ENCODE data around the gene HOXD1. TPM values are rescaled to one million over a fixed set of nuclear protein-coding genes. Genes with fewer than 3 reads are reported as not detected.

The HOXD1 gene
- total RNA-seq, 1 experiment from 2014 or later: not detected

DNA sequence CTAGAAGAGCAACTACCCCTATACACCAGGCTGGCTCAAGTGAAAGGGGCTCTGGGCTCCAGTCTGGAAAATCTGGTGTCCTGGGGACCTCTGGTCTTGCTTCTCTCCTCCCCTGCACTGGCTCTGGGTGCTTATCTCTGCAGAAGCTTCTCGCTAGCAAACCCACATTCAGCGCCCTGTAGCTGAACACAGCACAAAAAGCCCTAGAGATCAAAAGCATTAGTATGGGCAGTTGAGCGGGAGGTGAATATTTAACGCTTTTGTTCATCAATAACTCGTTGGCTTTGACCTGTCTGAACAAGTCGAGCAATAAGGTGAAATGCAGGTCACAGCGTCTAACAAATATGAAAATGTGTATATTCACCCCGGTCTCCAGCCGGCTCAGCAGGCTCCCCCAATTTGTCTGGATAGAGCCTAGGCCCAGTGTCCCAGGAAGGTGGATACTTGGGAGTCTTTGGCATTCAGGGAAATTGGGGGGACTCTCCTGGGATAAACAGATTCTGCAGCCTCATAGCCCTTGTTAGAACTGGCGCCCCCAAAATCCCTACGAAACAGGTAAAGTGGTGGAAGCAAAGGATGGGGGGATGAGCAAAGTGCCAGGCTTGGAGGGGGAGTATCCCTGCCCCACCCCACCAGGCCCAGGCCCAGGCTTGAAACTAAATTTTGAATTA, 39.6 kb upstream of the HOXD1 start:
- H3K9me3 Mint-ChIP-seq (ENCODE audit: unreplicated experiment): no peaks in the 10 kb centered on the region
- no TSS peak for BruUV-seq (replicated peaks)
- DNase-seq (ENCODE audit: unreplicated experiment): no peak
- CTCF ChIA-PET: interaction anchor here (0.6 to 3.0 kb wide), 2 partner anchors 107 to 405 kb away, joined by 3 to 12 read pairs; no protein-coding TSS in a partner anchor
- no peak overlapping the region for H3K27ac Mint-ChIP-seq (ENCODE audit: low read depth, unreplicated experiment)
- H3K27me3 Mint-ChIP-seq (ENCODE audit: insufficient read depth, unreplicated experiment): no peaks in the 10 kb centered on the region
- H3K36me3 Mint-ChIP-seq (ENCODE audit: insufficient read depth, unreplicated experiment): no peaks in the 10 kb centered on the region
- H3K4me3 Mint-ChIP-seq (ENCODE audit: unreplicated experiment): no peak overlapping the region
- intact Hi-C loops (cut with micrococcal nuclease): loop anchor here (10.0 kb wide), 1 partner anchor 166 kb away; no protein-coding TSS in a partner anchor
- POLR2A ChIA-PET: no interaction called here
- TF ChIP-seq, protein P1, sequence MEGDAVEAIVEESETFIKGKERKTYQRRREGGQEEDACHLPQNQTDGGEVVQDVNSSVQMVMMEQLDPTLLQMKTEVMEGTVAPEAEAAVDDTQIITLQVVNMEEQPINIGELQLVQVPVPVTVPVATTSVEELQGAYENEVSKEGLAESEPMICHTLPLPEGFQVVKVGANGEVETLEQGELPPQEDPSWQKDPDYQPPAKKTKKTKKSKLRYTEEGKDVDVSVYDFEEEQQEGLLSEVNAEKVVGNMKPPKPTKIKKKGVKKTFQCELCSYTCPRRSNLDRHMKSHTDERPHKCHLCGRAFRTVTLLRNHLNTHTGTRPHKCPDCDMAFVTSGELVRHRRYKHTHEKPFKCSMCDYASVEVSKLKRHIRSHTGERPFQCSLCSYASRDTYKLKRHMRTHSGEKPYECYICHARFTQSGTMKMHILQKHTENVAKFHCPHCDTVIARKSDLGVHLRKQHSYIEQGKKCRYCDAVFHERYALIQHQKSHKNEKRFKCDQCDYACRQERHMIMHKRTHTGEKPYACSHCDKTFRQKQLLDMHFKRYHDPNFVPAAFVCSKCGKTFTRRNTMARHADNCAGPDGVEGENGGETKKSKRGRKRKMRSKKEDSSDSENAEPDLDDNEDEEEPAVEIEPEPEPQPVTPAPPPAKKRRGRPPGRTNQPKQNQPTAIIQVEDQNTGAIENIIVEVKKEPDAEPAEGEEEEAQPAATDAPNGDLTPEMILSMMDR (IDR thresholded peaks at IDR 0.05; ENCODE audit: unreplicated experiment): no peak
- H3K4me1 Mint-ChIP-seq (ENCODE audit: insufficient read depth, unreplicated experiment): no peaks in the 10 kb centered on the region

DNA sequence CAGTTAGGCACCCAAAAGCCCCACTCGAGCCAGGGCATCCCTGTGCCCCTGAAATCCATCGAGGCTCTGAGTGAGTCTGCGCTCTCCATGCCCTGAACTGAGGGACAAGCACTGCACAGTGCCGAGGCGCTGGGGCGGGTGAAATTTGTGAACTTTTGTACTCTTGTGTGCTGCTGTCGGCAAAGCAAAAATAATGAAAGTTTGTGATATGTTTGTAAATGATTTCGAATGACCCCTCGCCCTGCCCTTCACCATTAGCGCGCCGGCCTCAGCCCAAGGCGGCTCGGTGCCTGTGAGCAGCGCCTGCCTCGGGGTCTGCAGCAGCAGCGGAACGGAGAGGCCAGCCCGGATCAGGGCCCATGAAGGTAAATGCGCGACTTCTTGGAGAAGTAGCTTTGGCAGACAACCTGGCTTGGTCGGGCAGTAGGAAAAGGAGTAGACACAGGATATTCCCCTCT, 39.0 kb upstream of the HOXD1 start:
- Mint-ChIP-seq H3K27ac (ENCODE audit: low read depth, unreplicated experiment) (no peak overlapping the region), H3K4me1 (ENCODE audit: insufficient read depth, unreplicated experiment) (no peaks in the 10 kb centered on the region), H3K4me3 (ENCODE audit: unreplicated experiment) (no peak overlapping the region), H3K27me3 (ENCODE audit: insufficient read depth, unreplicated experiment) (no peaks in the 10 kb centered on the region), H3K36me3 (ENCODE audit: insufficient read depth, unreplicated experiment) (no peaks in the 10 kb centered on the region), H3K9me3 (ENCODE audit: unreplicated experiment) (no peaks in the 10 kb centered on the region)
- BruUV-seq (replicated peaks): no TSS peak
- no peak for DNase-seq (ENCODE audit: unreplicated experiment)
- POLR2A ChIA-PET: no interaction called here
- CTCF ChIA-PET: interaction anchor here (3.0 kb wide), 1 partner anchor 404 kb away, joined by 12 read pairs; no protein-coding TSS in a partner anchor
- intact Hi-C loops (cut with micrococcal nuclease): loop anchor here (10.0 kb wide), 1 partner anchor 165 kb away; no protein-coding TSS in a partner anchor
- TF ChIP-seq, protein P1 (IDR thresholded peaks at IDR 0.05; ENCODE audit: unreplicated experiment): no peak

DNA sequence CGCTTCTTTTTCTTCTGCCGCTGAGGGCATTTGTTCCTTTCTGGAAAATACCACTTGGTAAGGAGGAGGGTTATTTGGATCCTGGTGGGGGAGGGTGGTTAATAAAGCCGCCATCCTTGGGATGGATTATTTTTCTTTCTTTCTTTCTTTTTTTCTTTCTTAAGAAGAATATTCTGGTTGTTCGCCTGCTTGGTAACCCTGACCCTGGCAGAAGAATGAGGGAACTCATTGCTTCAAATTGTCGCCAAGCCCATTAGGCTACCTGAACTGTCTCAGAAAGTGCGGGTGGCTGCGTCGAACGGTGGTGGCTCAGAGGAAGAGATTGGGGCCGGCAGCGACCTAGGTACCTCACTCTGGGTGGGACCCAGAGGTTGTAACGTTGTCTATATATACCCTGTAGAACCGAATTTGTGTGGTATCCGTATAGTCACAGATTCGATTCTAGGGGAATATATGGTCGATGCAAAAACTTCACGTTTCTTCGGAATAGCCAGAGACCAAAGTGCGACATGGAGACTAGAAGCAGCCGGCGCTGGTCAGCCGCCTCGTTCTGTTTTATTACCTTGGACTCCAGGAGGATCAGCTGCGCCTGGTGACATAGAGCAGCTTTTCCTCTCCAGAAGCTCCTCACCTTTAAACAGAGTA, 38.4 kb upstream of the HOXD1 start:
- Mint-ChIP-seq H3K9me3 (ENCODE audit: unreplicated experiment) (no peaks in the 10 kb centered on the region), H3K4me1 (ENCODE audit: insufficient read depth, unreplicated experiment) (no peaks in the 10 kb centered on the region), H3K36me3 (ENCODE audit: insufficient read depth, unreplicated experiment) (no peaks in the 10 kb centered on the region), H3K27me3 (ENCODE audit: insufficient read depth, unreplicated experiment) (no peaks in the 10 kb centered on the region), H3K27ac (ENCODE audit: low read depth, unreplicated experiment) (no peak overlapping the region), H3K4me3 (ENCODE audit: unreplicated experiment) (no peak overlapping the region)
- CTCF ChIA-PET: interaction anchor here (1.0 to 3.0 kb wide), 4 partner anchors 17 to 502 kb away, joined by 3 to 12 read pairs (median 8); no protein-coding TSS in a partner anchor
- BruUV-seq (replicated peaks): no TSS peak
- DNase-seq (ENCODE audit: unreplicated experiment): no peak
- intact Hi-C loops (cut with micrococcal nuclease): loop anchor here (10.0 kb wide), 1 partner anchor 165 kb away; no protein-coding TSS in a partner anchor
- POLR2A ChIA-PET: no interaction called here
- TF ChIP-seq, protein P1 (IDR thresholded peaks at IDR 0.05; ENCODE audit: unreplicated experiment): no peak

Measured in MCF 10A (cell line).